RWPE1 (cell line): ENCODE data around the gene UBXN4.

Experiments
- CTCF ChIA-PET: fragments of 350-600 bp; sonication (Branson Sonifier 250); formaldehyde crosslinking; extraction: SDS; loops from one replicate; lab custom pipeline; 2021; lab: Yijun Ruan, JAX
- POLR2A ChIA-PET: fragments of 400-600 bp; formaldehyde crosslinking; extraction: SDS; loops from one replicate; lab custom pipeline; 2020; ENCODE audit warnings: antibody characterized with exemption; ENCODE audit not compliant: low non-redundant PET; lab: Yijun Ruan, JAX
- DNase-seq: peaks from one replicate; pipeline ENCODE4 v3.0.0; 2012; ENCODE audit warnings: low spot score
- H3K27ac ChIP-seq: fragments of 450-650 bp; 2 replicates; pipeline ENCODE4 v1.5.1; 2017
- TF ChIP-seq, protein P1 (sequence below): fragments of 450-650 bp; conservative IDR thresholded peaks from 2 replicates; pipeline ENCODE4 v1.5.1; 2017; ENCODE audit warnings: low read depth, mild to moderate bottlenecking

UBXN4 gene

DNA sequence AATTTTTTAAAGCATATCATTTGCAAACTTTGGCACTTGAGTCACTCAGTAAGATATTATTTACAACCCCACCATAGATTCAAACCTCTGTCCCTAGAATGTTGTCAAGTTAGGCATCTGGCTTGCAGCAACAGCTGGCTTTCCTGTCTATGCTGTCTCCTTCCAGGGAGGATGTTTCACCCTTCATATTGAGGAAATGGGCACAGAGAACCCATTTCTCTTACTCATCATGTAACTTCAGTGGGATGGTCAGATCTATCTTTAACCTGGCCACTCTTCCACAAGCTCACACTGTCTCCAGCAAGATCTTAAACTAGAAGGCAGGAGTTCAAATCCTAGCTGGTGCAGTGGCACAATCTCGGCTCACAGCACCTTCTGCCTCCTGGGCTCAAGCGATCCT is 79.5 kb downstream of the UBXN4 start:
- ChIA-PET CTCF (no interaction called here), POLR2A (no interaction called here)
- DNase-seq: no peak
- TF ChIP-seq, protein P1, sequence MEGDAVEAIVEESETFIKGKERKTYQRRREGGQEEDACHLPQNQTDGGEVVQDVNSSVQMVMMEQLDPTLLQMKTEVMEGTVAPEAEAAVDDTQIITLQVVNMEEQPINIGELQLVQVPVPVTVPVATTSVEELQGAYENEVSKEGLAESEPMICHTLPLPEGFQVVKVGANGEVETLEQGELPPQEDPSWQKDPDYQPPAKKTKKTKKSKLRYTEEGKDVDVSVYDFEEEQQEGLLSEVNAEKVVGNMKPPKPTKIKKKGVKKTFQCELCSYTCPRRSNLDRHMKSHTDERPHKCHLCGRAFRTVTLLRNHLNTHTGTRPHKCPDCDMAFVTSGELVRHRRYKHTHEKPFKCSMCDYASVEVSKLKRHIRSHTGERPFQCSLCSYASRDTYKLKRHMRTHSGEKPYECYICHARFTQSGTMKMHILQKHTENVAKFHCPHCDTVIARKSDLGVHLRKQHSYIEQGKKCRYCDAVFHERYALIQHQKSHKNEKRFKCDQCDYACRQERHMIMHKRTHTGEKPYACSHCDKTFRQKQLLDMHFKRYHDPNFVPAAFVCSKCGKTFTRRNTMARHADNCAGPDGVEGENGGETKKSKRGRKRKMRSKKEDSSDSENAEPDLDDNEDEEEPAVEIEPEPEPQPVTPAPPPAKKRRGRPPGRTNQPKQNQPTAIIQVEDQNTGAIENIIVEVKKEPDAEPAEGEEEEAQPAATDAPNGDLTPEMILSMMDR: no peak
- H3K27ac ChIP-seq: no peak overlapping the region

DNA sequence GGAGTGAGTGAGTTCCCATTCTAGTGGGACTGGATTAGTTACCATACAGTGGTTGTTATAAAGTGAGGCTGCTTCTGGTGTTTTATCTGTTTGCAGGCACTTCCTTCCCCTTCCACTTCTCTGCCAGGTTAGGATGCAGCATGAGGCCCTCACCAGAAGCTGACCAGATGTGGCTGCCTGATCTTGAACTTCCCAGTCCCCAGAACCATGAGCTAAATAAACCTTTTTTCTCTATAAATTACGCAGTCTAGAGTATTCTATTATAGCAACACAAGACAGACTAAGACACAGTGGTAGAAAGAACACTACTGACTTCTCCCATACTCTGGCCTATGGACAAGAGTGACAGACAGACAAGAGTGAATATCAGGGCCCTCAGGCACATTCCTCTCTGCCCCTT is 81.2 kb downstream of the UBXN4 start:
- H3K27ac ChIP-seq: no peak overlapping the region
- POLR2A ChIA-PET: no interaction called here
- TF ChIP-seq, protein P1: no peak
- CTCF ChIA-PET: interaction anchor here (0.6 kb wide), 1 partner anchor 32 kb away, joined by 4 read pairs; no protein-coding TSS in a partner anchor
- no peak for DNase-seq

DNA sequence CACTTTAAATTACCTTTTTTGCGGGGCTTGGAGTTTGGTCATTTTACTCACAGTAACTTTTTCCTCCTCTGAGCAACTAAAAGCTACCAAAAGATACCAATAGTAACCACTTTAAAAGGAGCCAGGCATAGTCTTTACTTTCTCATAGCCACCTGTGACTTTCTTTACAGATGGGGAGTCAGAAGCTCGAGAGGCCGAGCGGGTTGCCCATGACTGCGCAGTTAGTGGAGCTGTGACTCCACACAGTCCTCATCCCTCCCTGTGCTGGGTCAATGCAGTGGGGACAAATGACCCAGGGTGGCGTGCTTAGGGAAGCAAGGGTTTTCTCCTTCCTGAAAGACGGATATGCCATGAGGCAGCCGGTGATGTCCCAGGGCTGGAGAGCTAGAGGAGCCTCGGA is 83.5 kb downstream of the UBXN4 start:
- TF ChIP-seq, protein P1: no peak
- DNase-seq: no peak
- ChIA-PET POLR2A (no interaction called here), CTCF (interaction anchor here (0.6 to 1.1 kb wide), 4 partner anchors 27 to 1284 kb away, joined by 3 to 5 read pairs (median 4); no protein-coding TSS in a partner anchor)
- H3K27ac ChIP-seq: no peak overlapping the region

DNA sequence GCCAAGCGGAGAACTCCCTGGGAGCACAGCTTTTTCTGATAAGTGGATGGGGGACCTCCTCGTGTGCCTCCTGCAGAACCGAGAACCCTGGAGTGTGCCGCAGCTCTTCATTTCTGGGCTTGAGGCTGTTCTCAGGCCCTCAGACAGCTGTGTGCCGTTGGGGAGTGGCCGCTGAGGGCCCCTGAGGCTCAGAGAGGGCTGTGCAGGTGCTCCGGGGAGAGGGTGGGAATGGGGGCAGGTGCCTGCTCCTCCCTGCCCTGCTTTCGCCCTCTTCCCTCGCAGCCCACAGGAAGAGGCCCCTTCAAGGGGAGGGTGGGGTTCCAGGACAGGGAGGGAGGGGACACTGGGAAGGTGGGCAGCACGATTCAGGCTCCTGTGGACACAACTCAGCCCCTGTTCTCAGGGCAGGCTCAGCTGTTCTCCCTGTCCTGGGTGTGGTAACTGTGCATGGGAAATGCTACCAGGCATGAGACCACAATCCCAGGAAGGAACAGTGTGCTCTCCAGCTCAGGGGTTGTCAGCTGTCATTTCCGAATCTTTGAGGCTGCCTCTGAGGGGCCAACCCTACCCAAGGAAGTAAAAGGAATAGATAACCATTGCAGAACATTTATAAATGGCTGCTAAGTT is 84.0 kb downstream of the UBXN4 start:
- no peak for DNase-seq
- ChIA-PET CTCF (interaction anchor here (0.6 to 0.7 kb wide), 2 partner anchors 122 to 148 kb away, joined by 3 to 4 read pairs; no protein-coding TSS in a partner anchor), POLR2A (no interaction called here)
- TF ChIP-seq, protein P1: no peak
- H3K27ac ChIP-seq: no peak overlapping the region

DNA sequence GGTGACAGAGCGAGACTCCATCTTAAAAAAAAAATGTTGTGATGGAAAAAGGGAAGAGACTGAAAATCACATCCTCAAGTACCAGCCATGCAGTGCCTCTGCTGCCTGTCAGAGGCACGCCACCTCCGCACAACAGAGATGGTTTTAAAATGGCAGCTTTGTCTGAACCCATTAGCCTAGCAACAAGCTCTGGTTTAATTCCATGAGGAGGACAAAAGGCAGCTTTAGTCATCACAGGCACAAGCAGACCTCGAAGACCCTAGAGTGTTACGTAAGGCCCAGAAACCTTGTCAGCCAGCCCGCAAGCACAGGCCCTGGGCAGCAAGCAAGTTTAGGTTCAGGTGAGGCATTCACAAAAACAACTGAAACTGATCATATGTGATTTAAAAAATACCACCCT is 84.9 kb downstream of the UBXN4 start:
- POLR2A ChIA-PET: no interaction called here
- no peak for DNase-seq
- H3K27ac ChIP-seq: no peak overlapping the region
- CTCF ChIA-PET: no interaction called here
- TF ChIP-seq, protein P1: no peak

DNA sequence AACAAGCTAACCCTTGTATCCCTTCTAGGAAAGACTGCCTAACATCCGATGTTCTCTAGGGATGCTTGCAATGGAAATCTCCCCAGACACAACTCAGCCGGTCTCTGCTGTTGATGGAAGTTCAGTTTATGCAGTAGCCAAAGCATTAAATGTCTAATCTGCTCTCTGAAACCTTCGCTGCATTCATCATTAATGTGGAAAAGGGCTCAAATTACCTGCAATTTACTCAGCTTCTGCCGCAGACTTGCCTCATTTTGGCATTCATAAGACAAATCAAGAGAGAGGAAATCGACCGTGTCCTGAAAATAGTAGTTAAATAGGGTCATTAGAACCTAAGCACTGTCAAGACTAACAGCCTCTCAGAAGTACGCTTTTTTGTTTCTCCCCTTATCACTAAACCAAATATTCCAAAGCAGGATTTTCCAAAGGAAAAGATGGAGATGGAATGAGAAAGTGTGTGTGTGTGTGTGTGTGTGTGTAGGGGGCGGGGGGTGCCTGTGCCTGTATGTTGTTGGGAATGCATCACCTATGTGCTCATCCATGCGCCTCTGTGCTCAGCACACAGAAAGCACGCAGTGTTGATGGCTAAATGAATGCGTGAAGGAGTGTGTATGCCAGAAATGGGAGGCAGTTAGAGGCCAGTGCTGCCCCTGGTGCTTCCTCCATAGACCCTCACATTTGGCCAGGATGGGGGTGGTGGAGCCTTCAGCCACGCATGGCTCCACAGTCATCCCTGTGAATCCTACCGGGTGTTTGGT is 87.9 kb downstream of the UBXN4 start:
- ChIA-PET POLR2A (no interaction called here), CTCF (no interaction called here)
- no peak for DNase-seq
- no peak overlapping the region for H3K27ac ChIP-seq
- TF ChIP-seq, protein P1: no peak
